T-helper 17 cell (primary cell): ENCODE results near the gene EDNRB. TPM values are rescaled to one million over a fixed set of nuclear protein-coding genes. Genes with fewer than 3 reads are reported as not detected.
"Not testable (repeated sequence)": the region's sequence is repeated elsewhere in the genome, so short reads cannot be mapped to it uniquely, and the experiment has no call there.

ENCODE experiments used
- ATAC-seq: fragments of 150-1000 bp; cut with Tn5 transposase; 2 replicates; pipeline ENCODE4 v1.10.0; 2021; ENCODE audit warnings: mild to moderate bottlenecking, moderate library complexity
- DNase-seq, 3 donors: peaks; one replicate each; pipeline versions ENCODE4 v3.0.0 to v3.0.0-alpha.2; 2020 to 2021
- H3K9me3 ChIP-seq: one replicate; pipeline ENCODE4 v1.7.0; 2013; ENCODE audit warnings: low read length, mild to moderate bottlenecking; ENCODE audit not compliant: control insufficient read depth, poor library complexity, severe bottlenecking
- H3K27ac Mint-ChIP-seq: one replicate; pipeline ENCODE4 v1.8.0; 2022; ENCODE audit warnings: mild to moderate bottlenecking, moderate library complexity, mixed read lengths
- H3K27me3 Mint-ChIP-seq: one replicate; pipeline ENCODE4 v1.8.0; 2022; ENCODE audit warnings: mixed read lengths
- H3K36me3 Mint-ChIP-seq: one replicate; pipeline ENCODE4 v1.8.0; 2022; ENCODE audit warnings: low read depth, mixed read lengths
- H3K4me1 Mint-ChIP-seq: one replicate; pipeline ENCODE4 v1.8.0; 2022; ENCODE audit warnings: mild to moderate bottlenecking, mixed read lengths
- H3K4me3 Mint-ChIP-seq: one replicate; pipeline ENCODE4 v1.8.0; 2022; ENCODE audit warnings: mild to moderate bottlenecking, moderate library complexity, mixed read lengths
- total RNA-seq, 4 donors: library from RNA in 2 of 4; stranded (reverse) in 2 of 4; gene quantifications; one replicate each; pipeline ENCODE4 v1.2.3 and lab custom pipeline; 2022 to 2026

EDNRB gene
- not detected for total RNA-seq
- 0 reads per million in 2 donors for total RNA-seq (lab: John Stamatoyannopoulos, UW)

DNA sequence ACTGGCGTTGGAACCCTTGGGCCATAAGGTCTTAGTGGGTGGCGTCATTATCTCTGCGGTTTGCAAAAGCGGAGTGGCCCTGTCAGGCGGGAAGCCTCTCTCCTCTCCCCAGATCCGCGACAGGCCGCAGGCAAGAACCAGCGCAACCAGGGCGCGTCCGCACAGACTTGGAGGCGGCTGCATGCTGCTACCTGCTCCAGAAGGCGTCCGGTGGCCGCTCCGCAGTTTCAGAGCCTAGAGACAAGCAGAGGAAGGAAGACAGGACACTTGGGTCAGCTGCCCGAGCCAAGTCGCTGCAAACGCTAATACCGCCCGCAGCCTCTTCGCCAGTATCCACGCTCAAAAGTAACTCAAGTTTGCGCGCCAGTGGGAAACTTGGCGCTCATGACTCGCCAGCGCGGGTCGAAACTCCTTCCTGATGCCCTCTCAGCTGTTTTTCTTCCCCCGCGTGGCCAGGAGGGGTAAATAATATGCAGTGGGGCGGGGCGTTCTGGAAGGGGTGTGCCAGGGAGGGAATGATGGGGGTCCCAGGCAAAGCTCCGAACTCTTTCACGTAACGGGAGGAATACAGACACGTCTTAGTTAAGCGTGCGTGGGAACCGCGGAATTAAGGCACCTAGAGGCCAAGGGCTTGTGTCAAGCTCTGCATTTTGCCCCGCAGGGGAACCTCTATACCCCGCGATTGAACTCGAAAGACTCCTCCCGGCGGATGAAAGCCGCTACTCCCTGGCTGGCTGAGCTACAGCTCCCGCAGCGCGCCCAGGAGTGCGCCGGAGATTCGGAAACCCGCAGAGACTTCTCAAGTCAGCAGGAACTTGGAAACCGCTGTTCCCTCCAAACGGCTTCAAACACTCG, at the start of gene EDNRB:
Gene EDNRB, minus strand, starts transcription at position 441 of the 855 bp plus-strand sequence. Its CDS starts 258 bp downstream, at position 183.
- peak within 1 kb of the TSS; percentile 3 for H3K4me3 Mint-ChIP-seq
- no peaks in the 10 kb centered on the region for H3K36me3 Mint-ChIP-seq
- no peaks in the 10 kb centered on the region for H3K9me3 ChIP-seq
- peaks cover 14% of the 10 kb centered on the region for H3K27me3 Mint-ChIP-seq
- DNase-seq (no peak), ATAC-seq (no peak)
- H3K4me1 Mint-ChIP-seq: peaks cover 4% of the 10 kb centered on the region
- no peak within 1 kb of the TSS for H3K27ac Mint-ChIP-seq

- no peaks in the 10 kb centered on the region for H3K27me3 Mint-ChIP-seq
- DNase-seq: no peak
- H3K4me1 Mint-ChIP-seq: no peaks in the 10 kb centered on the region
- H3K27ac Mint-ChIP-seq: no peak overlapping the region
- no peak for ATAC-seq
- no peak overlapping the region for H3K4me3 Mint-ChIP-seq
- H3K9me3 ChIP-seq: no peaks in the 10 kb centered on the region
- no peaks in the 10 kb centered on the region for H3K36me3 Mint-ChIP-seq
These were observed 48.0 kb upstream of the EDNRB start for GRCh38 chr13:77966671-77967070.

DNA sequence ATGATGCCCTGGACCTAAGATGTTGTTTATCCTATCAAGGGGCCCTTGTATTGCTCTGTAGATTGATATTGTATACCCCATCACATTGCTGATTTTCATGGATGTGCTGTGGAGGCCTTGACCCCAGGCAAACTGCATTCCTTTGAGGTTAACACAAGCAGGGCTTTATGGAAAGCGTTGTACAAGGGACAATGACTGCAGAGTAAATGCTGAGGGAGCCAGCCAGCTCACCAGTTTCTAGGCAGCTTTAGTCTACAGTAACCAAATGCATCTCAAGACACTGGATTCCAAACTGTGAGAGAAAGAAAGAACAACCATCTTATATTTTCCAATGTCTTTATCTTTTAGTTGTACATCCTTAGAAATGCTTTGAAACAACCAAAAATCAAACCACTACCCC, 34.1 kb upstream of the EDNRB start:
- Mint-ChIP-seq H3K27ac (no peak overlapping the region), H3K27me3 (no peaks in the 10 kb centered on the region), H3K4me3 (no peak overlapping the region), H3K4me1 (no peaks in the 10 kb centered on the region), H3K36me3 (no peaks in the 10 kb centered on the region)
- DNase-seq (no peak), ATAC-seq (no peak)
- H3K9me3 ChIP-seq: no peaks in the 10 kb centered on the region

DNA sequence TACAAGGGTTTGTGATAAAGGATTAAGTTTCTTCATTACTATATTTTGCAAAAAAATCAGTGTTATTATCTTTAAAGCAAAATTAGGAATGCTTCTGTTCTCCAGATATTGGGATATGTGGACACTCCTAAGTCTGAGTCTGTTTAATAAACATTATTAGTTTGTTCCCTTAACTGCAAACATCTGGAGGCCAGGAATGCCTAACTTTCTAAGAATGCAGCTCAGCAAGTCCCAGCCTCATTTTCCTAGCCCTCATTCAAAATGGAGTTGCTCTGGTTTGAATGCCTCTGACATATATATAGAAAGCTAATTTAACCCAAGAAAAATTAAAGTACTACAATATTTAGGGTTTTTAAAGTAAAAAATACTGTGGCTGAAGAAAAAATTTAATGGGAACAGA, 33.6 kb upstream of the EDNRB start:
- Mint-ChIP-seq H3K4me3 (no peak overlapping the region), H3K27me3 (no peaks in the 10 kb centered on the region), H3K27ac (no peak overlapping the region), H3K36me3 (no peaks in the 10 kb centered on the region), H3K4me1 (no peaks in the 10 kb centered on the region)
- DNase-seq: no peak
- no peak for ATAC-seq
- no peaks in the 10 kb centered on the region for H3K9me3 ChIP-seq

DNA sequence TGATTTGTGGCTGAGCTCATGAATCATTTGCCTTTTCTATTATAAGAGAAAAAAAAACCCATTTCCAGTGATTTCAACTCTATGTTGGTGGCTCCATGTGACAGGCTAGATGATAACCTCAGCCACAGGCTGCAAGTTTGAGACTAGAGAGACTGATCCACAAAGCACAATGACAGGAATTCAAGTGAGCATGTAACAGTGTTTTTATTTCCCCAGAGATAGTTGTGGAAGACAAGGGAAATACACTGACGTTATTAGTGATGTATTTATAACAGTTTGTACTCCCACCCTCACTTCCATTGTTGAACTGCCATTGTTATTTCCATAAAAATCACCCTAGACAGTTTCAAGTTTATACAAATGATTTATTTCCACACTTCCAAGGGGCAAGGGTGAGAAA, 27.9 kb upstream of the EDNRB start:
- Mint-ChIP-seq H3K27ac (no peak overlapping the region), H3K4me1 (no peaks in the 10 kb centered on the region), H3K27me3 (peaks cover 14% of the 10 kb centered on the region), H3K4me3 (no peak overlapping the region), H3K36me3 (no peaks in the 10 kb centered on the region)
- H3K9me3 ChIP-seq: no peaks in the 10 kb centered on the region
- DNase-seq (no peak), ATAC-seq (no peak)

GRCh38 chr13:77935063-77935462, 16.4 kb upstream of the EDNRB start:
- H3K9me3 ChIP-seq, H3K4me3 Mint-ChIP-seq, H3K4me1 Mint-ChIP-seq, H3K27ac Mint-ChIP-seq, ATAC-seq, DNase-seq, H3K36me3 Mint-ChIP-seq: not testable (repeated sequence)
- peaks cover 14% of the 10 kb centered on the region for H3K27me3 Mint-ChIP-seq

GRCh38 chr13:77930430-77930829, 11.8 kb upstream of the EDNRB start:
- H3K27ac Mint-ChIP-seq: no peak overlapping the region
- H3K9me3 ChIP-seq: no peaks in the 10 kb centered on the region
- H3K36me3 Mint-ChIP-seq: no peaks in the 10 kb centered on the region
- H3K4me3 Mint-ChIP-seq: no peak overlapping the region
- ATAC-seq (no peak), DNase-seq (no peak)
- peaks cover 17% of the 10 kb centered on the region for H3K27me3 Mint-ChIP-seq
- no peaks in the 10 kb centered on the region for H3K4me1 Mint-ChIP-seq

DNA sequence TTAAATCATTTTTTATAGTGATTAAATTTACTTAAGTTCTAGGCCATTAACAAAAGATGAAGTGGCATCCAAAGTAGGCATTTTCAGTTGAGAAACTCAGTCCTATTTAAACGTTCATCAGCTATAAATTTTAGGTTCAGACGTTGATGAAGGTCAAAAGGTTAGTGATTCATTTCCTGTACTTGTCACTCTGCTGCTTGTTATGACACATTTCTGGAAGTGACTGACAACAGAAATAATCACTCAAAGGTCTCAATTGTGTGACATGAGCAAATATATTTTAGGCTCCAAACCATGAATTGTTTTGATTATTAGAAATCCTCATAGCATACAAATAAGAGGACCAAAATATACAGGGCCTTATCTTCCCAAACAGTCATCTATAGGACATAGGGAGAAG, 10.3 kb upstream of the EDNRB start:
- H3K4me1 Mint-ChIP-seq: no peaks in the 10 kb centered on the region
- no peak overlapping the region for H3K27ac Mint-ChIP-seq
- H3K27me3 Mint-ChIP-seq: peaks cover 31% of the 10 kb centered on the region
- ATAC-seq (no peak), DNase-seq (no peak)
- H3K36me3 Mint-ChIP-seq: no peaks in the 10 kb centered on the region
- no peaks in the 10 kb centered on the region for H3K9me3 ChIP-seq
- no peak overlapping the region for H3K4me3 Mint-ChIP-seq

DNA sequence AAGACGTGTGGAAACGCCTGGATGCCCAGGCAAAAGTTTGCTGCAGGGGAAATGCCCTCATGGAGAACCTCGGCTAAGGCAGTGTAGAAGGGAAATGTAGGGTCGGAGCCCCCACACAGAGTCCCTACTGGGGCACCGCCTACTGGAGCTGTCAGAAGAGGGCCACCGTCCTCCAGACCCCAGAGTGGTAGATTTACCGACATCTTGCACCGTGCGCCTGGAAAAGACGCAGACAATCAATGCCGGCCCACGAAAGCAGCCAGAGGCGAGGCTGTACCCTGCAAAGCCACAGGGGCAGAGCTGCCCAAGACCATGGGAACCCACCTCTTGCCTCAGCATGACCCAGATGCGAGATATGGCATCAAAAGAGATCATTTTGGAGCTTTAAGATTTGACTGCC, 7.0 kb upstream of the EDNRB start:
- H3K27ac Mint-ChIP-seq: no peak overlapping the region
- no peak for ATAC-seq
- H3K9me3 ChIP-seq: no peaks in the 10 kb centered on the region
- H3K4me3 Mint-ChIP-seq: no peak overlapping the region
- no peaks in the 10 kb centered on the region for H3K36me3 Mint-ChIP-seq
- peaks cover 36% of the 10 kb centered on the region for H3K27me3 Mint-ChIP-seq
- H3K4me1 Mint-ChIP-seq: no peaks in the 10 kb centered on the region
- no peak for DNase-seq

GRCh38 chr13:77919921-77920294, 1.3 kb upstream of the EDNRB start:
- Mint-ChIP-seq H3K27ac (no peak overlapping the region), H3K36me3 (no peaks in the 10 kb centered on the region), H3K4me1 (peaks cover 4% of the 10 kb centered on the region), H3K4me3 (no peak overlapping the region), H3K27me3 (peaks cover 24% of the 10 kb centered on the region)
- DNase-seq (no peak), ATAC-seq (no peak)
- no peaks in the 10 kb centered on the region for H3K9me3 ChIP-seq

- peaks cover 4% of the 10 kb centered on the region for H3K4me1 Mint-ChIP-seq
- no peak overlapping the region for H3K27ac Mint-ChIP-seq
- peaks cover 19% of the 10 kb centered on the region for H3K27me3 Mint-ChIP-seq
- H3K4me3 Mint-ChIP-seq: no peak overlapping the region
- DNase-seq: no peak
- no peaks in the 10 kb centered on the region for H3K9me3 ChIP-seq
- ATAC-seq: no peak
- no peaks in the 10 kb centered on the region for H3K36me3 Mint-ChIP-seq
These were observed 752 bp upstream of the EDNRB start for GRCh38 chr13:77919246-77919920.

GRCh38 chr13:77916488-77916887, 2.1 kb downstream of the EDNRB start:
- DNase-seq (no peak), ATAC-seq (no peak)
- Mint-ChIP-seq H3K4me3 (no peak overlapping the region), H3K27ac (no peak overlapping the region), H3K36me3 (no peaks in the 10 kb centered on the region), H3K4me1 (peaks cover 4% of the 10 kb centered on the region), H3K27me3 (peaks cover 10% of the 10 kb centered on the region)
- no peaks in the 10 kb centered on the region for H3K9me3 ChIP-seq

- Mint-ChIP-seq H3K36me3 (no peaks in the 10 kb centered on the region), H3K27me3 (peaks cover 10% of the 10 kb centered on the region), H3K27ac (no peak overlapping the region), H3K4me3 (no peak overlapping the region), H3K4me1 (peaks cover 4% of the 10 kb centered on the region)
- no peak for ATAC-seq
- no peak for DNase-seq
- H3K9me3 ChIP-seq: no peaks in the 10 kb centered on the region
These were observed 2.9 kb downstream of the EDNRB start for GRCh38 chr13:77915686-77916085.

- Mint-ChIP-seq H3K27ac (no peak overlapping the region), H3K4me1 (no peaks in the 10 kb centered on the region), H3K27me3 (peaks cover 10% of the 10 kb centered on the region), H3K36me3 (no peaks in the 10 kb centered on the region), H3K4me3 (no peak overlapping the region)
- H3K9me3 ChIP-seq: no peaks in the 10 kb centered on the region
- ATAC-seq (no peak), DNase-seq (no peak)
These were observed 5.6 kb downstream of the EDNRB start for GRCh38 chr13:77913003-77913402.
